ENCODE measurements around the gene TMEM150A.
"Not testable (repeated sequence)": the region's sequence is repeated elsewhere in the genome, so short reads cannot be mapped to it uniquely, and the experiment has no call there.

The TMEM150A gene

DNA sequence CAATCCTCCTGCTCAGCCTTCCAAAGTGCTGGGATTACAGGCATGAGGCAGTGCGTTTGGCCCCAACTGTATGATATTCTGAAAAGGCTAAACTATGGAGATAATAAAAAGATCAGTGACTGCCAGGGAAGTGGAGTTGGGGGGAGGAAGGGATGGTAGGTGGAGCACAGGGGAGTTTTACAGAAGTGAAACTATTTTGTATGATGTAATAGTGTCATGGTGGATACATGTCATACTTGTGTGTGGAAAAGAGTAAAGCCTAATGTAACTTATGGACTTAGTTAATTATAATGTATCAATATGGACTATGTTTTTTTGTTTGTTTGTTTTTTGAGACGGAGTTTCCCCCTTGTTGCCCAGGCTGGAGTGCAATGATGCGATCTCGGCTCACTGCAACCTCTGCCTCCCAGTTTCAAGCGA lies 38.3 kb downstream of the TMEM150A start:
- DNase-seq: no peak

DNA sequence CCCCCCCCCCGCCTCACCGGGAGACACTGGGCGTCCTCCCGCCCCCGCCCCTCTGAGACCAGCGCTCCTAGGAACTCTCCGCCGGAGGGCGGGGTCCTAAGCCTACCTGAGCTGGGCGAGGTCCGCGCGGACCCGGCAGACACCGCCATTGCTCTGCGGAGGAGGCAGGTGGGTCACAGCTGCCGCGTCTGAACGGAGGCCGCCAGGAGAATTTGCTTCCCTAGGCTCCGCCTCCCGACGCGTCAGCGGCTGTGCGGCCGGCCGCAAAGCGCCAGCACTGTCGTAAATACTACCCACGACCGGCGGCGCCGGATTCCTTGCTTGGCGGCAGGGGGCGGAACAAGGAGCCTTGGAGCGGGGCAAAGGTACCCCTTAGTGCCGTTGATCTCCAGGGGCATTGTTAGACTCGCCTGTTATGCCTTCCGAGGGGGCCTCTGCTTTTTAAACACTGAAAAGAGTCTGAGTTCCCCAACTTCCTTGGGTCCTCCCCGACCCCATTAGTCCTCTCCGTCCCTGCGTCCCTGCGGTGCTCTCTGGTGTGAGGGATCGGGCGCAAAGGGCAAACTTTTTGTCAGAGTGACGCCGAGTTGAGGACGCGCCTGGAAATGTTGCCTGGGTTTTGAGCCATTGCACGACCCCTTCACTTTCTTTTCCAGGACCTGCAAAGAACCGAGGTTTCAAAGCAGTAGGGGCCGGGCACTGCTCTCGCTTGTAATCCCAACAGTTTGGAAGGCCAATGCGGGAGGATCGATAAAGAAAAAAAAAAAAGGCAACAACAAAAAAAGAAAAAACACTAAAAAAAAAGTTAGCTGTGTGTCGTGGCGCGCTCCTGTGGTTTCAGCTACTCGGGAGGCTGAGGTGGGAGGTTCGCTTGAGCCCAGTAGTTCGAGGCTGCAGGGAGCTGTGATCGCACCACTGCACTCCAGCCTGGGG lies 41.0 kb downstream of the TMEM150A start, which contains the start of gene GGCX:
TSS of gene GGCX (minus strand) at position 214 of the 933 bp plus-strand sequence. CDS start at position 149, 65 bp downstream.
- DNase-seq: peak; percentile 96

DNA sequence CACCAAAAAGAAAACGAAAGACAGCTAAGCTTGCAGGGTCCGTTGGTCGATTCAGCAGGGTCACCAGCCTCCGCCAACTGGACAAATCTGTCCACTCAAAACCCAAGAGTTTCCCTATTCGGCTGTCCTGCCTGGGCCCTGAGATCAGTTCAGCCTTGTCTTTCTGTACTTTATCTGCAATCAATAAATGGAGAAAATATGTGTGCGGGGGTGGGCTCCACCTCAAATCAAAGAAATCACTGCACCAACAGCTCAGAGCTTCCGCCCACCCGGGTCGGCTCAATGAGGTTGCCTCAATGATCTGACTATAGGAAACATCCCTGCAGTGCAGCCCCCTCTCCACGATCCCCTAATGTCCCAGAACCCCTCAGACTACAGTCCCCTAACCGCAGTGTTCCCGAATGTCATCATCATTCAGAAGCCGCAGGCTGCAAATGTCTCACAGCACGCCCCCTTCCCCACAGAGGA lies 41.7 kb downstream of the TMEM150A start:
- no peak for DNase-seq

DNA sequence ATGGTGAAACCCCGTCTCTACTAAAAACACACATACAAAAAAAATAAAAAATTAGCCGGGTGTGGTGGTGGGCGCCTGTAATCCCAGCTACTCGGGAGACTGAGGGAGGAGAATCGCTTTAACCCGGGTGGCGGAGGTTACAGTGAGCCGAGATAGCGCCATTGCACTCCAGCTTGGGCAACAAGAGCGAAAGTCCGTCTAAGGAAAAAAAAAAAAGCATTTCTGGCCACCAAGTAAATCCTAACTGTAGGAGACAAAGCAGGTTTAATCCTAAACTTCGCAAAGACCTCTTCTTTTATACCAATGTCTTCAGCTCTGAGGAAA lies 42.1 kb downstream of the TMEM150A start:
- DNase-seq: not testable (repeated sequence)

DNA sequence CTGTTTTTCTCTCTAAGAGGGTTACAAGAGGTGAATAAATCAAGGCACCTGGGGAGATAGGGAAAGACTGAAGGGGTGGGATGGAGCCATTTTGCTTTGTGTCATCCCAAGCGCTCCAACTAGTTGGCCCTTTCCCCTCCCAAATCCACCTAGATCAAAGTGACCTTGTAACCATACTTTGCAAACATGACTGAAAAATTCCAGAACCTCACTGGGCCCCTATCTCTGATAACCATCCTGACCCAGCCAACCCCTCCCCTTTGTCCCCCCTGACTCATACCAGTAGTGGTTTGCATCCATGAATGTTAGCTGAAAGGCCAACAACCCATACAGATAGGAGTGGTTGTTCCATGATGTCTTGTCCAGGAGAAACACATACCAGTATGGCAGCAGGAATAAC lies 44.3 kb downstream of the TMEM150A start:
- DNase-seq: no peak

DNA sequence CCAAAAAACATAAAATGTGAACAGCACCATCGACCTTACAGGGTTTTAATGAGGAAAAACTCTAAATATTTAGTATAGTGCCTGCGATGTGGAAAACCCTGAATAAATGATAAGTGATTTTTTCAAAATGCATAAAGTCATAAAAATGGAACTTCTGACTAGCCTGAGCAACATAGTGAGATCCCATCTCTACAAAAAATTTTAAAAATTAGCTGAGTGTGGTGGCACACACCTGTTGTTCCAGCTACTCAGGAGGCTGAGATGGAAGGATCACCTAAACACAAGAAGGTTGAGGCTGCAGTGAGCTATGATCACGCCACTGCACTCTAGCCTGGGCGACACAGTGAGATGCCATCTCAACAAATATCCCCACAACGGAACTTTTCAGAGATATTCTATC lies 45.4 kb downstream of the TMEM150A start:
- DNase-seq: no peak

DNA sequence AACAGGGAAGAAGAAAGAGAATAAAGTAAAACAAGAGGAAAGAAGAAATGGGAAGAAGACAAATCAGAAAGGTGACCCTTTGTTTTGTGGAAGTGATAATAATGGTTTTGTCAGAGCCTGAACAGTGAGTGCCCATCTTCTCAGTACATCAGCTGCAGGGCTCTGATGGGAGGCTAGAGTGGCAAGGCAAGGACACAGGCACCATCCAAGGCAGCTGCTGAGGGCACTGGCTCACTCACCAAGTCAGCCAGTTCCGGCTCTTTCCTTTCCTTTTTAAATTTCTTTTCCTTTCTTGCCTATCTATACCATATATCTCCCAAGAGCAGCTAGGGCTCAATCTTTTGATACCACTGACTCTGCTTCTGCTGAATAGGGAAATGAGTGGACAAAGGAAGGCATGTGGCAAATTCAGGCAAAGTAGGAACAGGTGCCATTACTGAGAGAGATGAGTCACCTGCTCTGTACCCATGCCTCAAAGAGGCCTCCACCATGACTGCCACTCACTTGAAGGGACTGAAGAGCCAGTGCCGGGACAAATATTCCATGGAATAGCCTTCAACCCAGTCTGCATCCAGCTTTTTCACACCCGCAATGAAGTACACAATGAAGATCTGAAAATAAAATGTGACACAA lies 47.4 kb downstream of the TMEM150A start:
- DNase-seq: no peak

DNA sequence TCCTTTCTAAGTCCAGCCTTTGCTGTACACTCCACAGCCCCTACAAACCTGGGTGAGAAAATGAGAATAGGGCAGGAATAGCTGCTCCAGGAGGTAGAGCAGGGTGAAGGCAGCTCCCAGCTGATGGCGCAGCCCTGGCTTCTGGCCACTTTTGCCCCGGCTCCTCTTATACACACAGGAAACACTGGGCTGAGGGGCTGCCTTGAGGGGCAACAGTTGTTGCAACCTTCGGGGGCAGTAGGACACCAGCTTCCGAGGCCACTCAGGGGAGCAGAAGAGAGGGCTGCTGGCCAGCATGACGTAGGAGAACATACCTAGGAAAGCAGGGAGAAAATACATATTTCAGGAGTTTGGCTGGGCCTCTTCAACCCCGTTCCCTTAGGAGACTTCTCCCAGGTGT lies 49.3 kb downstream of the TMEM150A start:
- DNase-seq: no peak

DNA sequence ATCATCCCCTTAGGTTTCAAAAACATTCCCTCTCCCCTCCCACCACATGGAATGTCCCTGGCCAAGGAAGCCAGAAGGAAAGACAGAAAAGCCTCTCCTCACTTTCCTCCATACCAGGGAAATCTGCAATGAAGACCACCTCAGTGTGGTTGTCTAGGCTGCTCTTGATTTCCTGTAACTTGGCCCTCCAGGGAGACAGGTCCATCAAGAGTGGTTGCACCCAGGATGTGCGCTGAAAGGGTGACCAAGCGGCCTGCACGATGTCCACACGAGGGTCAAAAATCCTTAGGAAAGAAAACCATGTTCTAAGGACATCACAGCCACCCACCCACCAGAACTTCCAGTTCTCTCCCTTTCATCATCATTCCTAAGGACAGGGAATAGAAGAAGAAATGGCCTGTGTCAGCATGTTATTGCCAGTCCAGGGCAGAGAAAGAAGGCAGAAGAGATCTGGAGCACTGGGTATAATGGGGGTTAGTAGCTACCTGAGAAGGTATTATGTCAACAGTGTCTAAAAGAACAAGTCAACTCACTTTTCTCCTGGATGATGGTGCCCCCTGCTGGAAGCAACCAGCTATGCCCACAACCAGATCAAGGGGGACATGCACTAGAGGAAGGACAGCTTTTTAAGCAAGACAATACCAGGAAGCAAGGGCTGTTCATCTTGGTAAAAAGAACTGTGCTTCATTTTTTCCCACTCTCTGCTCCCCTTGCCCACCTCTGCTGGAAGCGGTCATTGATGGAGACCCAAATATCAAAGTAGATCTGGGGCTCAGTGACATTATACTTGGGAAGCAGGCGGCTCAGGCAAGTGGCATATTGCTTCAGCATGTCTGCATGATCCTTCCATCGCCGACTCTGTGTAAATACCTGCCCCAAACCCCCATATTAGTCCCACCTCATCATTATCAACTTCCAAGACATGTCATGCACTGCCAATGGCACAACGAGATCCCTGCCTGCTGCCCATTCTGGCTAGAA lies 50.5 kb downstream of the TMEM150A start:
- peak; percentile 87 for DNase-seq

DNA sequence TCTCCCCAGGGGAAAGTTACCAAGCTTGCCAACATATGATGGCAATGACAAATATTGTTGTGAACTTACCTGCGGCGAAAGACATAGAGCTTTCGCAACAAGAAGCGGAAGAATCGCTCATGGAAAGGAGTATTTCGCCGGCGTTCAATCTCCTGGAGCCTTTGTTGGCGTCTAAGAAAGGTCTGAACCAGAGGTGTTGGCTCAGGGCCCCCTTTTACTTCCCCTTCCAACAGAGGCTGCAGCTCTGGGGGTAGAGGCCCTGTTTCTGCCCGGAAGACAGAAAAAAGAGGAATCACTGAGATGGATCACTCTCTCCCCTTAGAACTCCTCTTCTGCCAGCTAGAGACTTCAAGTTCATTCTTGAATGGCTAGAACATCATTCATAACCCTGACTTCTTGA lies 52.0 kb downstream of the TMEM150A start:
- DNase-seq: no peak

DNA sequence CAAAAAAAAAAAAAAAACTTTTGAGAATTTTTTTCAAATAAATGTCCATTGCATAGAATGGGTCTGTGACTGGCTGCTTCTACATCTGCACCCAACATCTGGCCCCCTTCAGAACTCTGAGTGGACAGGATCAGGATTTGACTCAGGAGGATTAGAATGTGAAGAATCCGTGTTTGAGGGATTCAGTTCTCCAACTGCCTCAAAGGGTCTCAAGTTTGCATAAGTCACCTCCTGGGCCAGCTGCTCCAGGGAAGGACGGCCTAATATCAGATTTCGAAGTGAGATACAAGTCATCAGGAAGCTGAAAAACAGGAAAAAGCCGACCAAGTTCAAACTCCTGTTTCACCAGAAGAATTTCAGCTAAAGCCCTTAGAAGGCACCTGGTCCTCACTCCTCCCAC lies 52.7 kb downstream of the TMEM150A start:
- no peak for DNase-seq

DNA sequence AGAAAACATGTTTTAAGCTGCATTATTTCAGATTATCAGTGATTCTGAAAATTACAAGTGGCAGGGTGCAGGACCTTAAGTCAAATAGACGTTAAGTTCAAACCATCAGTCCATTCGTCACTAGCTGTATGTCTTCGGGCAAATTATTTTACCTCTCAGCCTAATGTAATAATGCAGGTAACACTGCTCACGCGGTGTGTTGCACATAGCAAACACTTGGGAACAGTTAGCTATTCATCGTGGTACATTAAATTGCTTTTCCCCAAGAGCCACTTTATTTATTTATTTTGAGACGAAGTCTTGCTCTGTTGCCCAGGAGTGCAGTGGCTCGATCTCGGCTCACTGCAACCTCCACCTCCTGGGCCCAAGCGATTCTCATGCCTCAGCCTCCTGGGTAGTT lies 53.4 kb downstream of the TMEM150A start:
- no peak for DNase-seq

DNA sequence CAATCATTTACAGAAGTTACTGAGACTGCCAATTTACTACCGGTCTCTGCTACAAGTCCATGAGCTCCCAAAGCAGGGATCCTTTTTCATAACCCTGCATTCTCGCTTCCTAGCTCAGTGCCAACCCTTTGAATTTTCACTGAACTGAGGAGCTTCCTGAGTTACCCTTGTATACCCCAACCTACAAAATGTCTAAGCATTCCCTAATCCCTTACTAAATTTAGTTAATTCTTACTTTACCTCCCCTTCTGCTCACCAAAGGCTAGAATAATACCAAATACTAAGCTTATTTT lies 53.9 kb downstream of the TMEM150A start:
- DNase-seq: no peak
